WTC11 (cell line): ENCODE results near the gene ARSB. TPM values are rescaled to one million over a fixed set of nuclear protein-coding genes. Genes with fewer than 3 reads are reported as not detected.

ENCODE experiments used
- ATAC-seq: fragments of 200-7000 bp; cut with Tn5 transposase; 2 replicates; pipeline ENCODE4 v1.10.0; 2021; ENCODE audit warnings: mild to moderate bottlenecking, moderate library complexity
- CTCF ChIA-PET: fragments of 300-600 bp; sonication (Branson Sonifier 250); formaldehyde crosslinking; loops from one replicate; lab custom pipeline; 2021; ENCODE audit warnings: antibody characterized with exemption; lab: Charles Lee
- POLR2A ChIA-PET: fragments of 350-600 bp; sonication (Branson Sonifier 250); formaldehyde crosslinking; loops from one replicate; lab custom pipeline; 2021; ENCODE audit warnings: antibody characterized with exemption; lab: Charles Lee
- DNase-seq: peaks from one replicate; pipeline ENCODE4 v3.0.0; 2021; ENCODE audit warnings: low spot score
- H3K27ac Mint-ChIP-seq: 2 replicates; pipeline ENCODE4 v1.8.0; 2021; ENCODE audit warnings: mixed read lengths
- H3K27me3 Mint-ChIP-seq: 2 replicates; pipeline ENCODE4 v1.8.0; 2021; ENCODE audit warnings: low read depth, mild to moderate bottlenecking, moderate library complexity, mixed read lengths
- H3K36me3 Mint-ChIP-seq: 2 replicates; pipeline ENCODE4 v1.8.0; 2021; ENCODE audit warnings: mixed read lengths
- H3K4me1 Mint-ChIP-seq: 2 replicates; pipeline ENCODE4 v1.8.0; 2022; ENCODE audit warnings: mixed read lengths
- H3K4me3 Mint-ChIP-seq: 2 replicates; pipeline ENCODE4 v1.8.0; 2021; ENCODE audit warnings: mild to moderate bottlenecking, moderate library complexity, mixed read lengths
- H3K9me3 Mint-ChIP-seq: 2 replicates; pipeline ENCODE4 v1.8.0; 2021; ENCODE audit warnings: mixed read lengths
- ATF1 ChIP-seq: sonication (generic); formaldehyde crosslinking; IDR thresholded peaks from 2 replicates; pipeline ENCODE4 v1.8.1; 2023; ENCODE audit warnings: mild to moderate bottlenecking, moderate library complexity, missing genetic modification reagents
- ATF6 ChIP-seq: sonication (generic); formaldehyde crosslinking; IDR thresholded peaks from 2 replicates; pipeline ENCODE4 v1.8.1; 2023; ENCODE audit warnings: mild to moderate bottlenecking, missing genetic modification reagents
- CREM ChIP-seq: sonication (generic); formaldehyde crosslinking; IDR thresholded peaks from 2 replicates; pipeline ENCODE4 v1.8.1; 2022; ENCODE audit warnings: mild to moderate bottlenecking, missing genetic modification reagents, moderate library complexity
- FOXK1 ChIP-seq: sonication (generic); formaldehyde crosslinking; IDR thresholded peaks from 2 replicates; pipeline ENCODE4 v1.8.0; 2022; ENCODE audit warnings: mild to moderate bottlenecking, moderate library complexity, missing genetic modification reagents
- HMGA2 ChIP-seq: fragments of 250-450 bp; sonication (Bioruptor Pico); IDR thresholded peaks from 2 replicates; pipeline ENCODE4 v1.4.0; 2021; ENCODE audit warnings: mild to moderate bottlenecking, moderate library complexity
- MAX ChIP-seq: sonication (generic); formaldehyde crosslinking; IDR thresholded peaks from 2 replicates; pipeline ENCODE4 v1.8.0; 2022; ENCODE audit warnings: mild to moderate bottlenecking, missing genetic modification reagents
- MLX ChIP-seq: sonication (generic); formaldehyde crosslinking; IDR thresholded peaks from 2 replicates; pipeline ENCODE4 v1.8.1; 2023; ENCODE audit warnings: mild to moderate bottlenecking, missing genetic modification reagents, moderate library complexity
- MYBL2 ChIP-seq: sonication (generic); formaldehyde crosslinking; IDR thresholded peaks from 2 replicates; pipeline ENCODE4 v1.8.1; 2023; ENCODE audit warnings: mild to moderate bottlenecking, moderate library complexity, missing genetic modification reagents
- NFATC4 ChIP-seq: fragments of 250-450 bp; sonication (Bioruptor Pico); IDR thresholded peaks from 2 replicates; pipeline ENCODE4 v1.9.0; 2021; ENCODE audit warnings: mild to moderate bottlenecking
- NFE2L1 ChIP-seq: sonication (generic); formaldehyde crosslinking; IDR thresholded peaks from 2 replicates; pipeline ENCODE4 v1.8.1; 2023; ENCODE audit warnings: missing genetic modification reagents
- OVOL2 ChIP-seq: fragments of 250-450 bp; sonication (Bioruptor Pico); IDR thresholded peaks from 2 replicates; pipeline ENCODE4 v1.9.0; 2021; ENCODE audit warnings: mild to moderate bottlenecking, borderline replicate concordance
- SMAD4 ChIP-seq: sonication (generic); formaldehyde crosslinking; IDR thresholded peaks from 2 replicates; pipeline ENCODE4 v1.8.0; 2022; ENCODE audit warnings: mild to moderate bottlenecking, missing genetic modification reagents
- STAT6 ChIP-seq: sonication (generic); formaldehyde crosslinking; conservative IDR thresholded peaks from 2 replicates; pipeline ENCODE4 v1.8.1; 2023; ENCODE audit warnings: mild to moderate bottlenecking, low read depth, missing genetic modification reagents, moderate library complexity
- TEAD4 ChIP-seq: sonication (generic); formaldehyde crosslinking; IDR thresholded peaks from 2 replicates; pipeline ENCODE4 v1.8.0; 2022; ENCODE audit warnings: mild to moderate bottlenecking, missing genetic modification reagents
- USF1 ChIP-seq: sonication (generic); formaldehyde crosslinking; IDR thresholded peaks from 2 replicates; pipeline ENCODE4 v1.8.0; 2022; ENCODE audit warnings: mild to moderate bottlenecking, missing genetic modification reagents
- USF2 ChIP-seq: sonication (generic); formaldehyde crosslinking; IDR thresholded peaks from 2 replicates; pipeline ENCODE4 v1.8.1; 2023; ENCODE audit warnings: mild to moderate bottlenecking, missing genetic modification reagents, moderate library complexity
- ZBTB43 ChIP-seq: sonication (generic); formaldehyde crosslinking; IDR thresholded peaks from 2 replicates; pipeline ENCODE4 v1.8.1; 2023; ENCODE audit warnings: mild to moderate bottlenecking, missing genetic modification reagents
- ZMAT4 ChIP-seq: fragments of 250-450 bp; sonication (Bioruptor Pico); IDR thresholded peaks from 2 replicates; pipeline ENCODE4 v1.9.0; 2021; ENCODE audit warnings: mild to moderate bottlenecking
- ZNF121 ChIP-seq: sonication (generic); formaldehyde crosslinking; IDR thresholded peaks from 2 replicates; pipeline ENCODE4 v1.8.0; 2023; ENCODE audit warnings: missing genetic modification reagents
- ZNF532 ChIP-seq: fragments of 250-450 bp; sonication (Bioruptor Pico); IDR thresholded peaks from 2 replicates; pipeline ENCODE4 v1.9.0; 2021; ENCODE audit warnings: mild to moderate bottlenecking, borderline replicate concordance
- total RNA-seq: library from RNA; stranded (reverse); gene quantifications from 3 replicates; pipeline ENCODE4 v1.2.3, GENCODE V29; 2021

ARSB gene
- total RNA-seq, 1 experiment from 2014 or later = 9.7 TPM

GRCh38 chr5:78754655-78755054, 230.5 kb downstream of the ARSB start:
- Mint-ChIP-seq H3K36me3 (no peaks in the 10 kb centered on the region), H3K27ac (no peak overlapping the region), H3K9me3 (no peaks in the 10 kb centered on the region), H3K27me3 (no peaks in the 10 kb centered on the region; the same call in 1 of the 2 replicates), H3K4me3 (no peak overlapping the region), H3K4me1 (no peaks in the 10 kb centered on the region)
- no peak for ATAC-seq
- DNase-seq = no peak
- ChIA-PET POLR2A (interaction anchor here (0.6 kb wide), 2 partner anchors 9 to 12 kb away, joined by 3 read pairs; no protein-coding TSS in a partner anchor), CTCF (no interaction called here)
- no peak for TF ChIP-seq ZNF121 (CRISPR knock-in tag)

- TF ChIP-seq FOXK1 (CRISPR knock-in tag) = no peak
- TF ChIP-seq MAX (CRISPR knock-in tag) = no peak
- TF ChIP-seq NFATC4 (CRISPR knock-in tag) = no peak
- no peak for TF ChIP-seq OVOL2 (CRISPR knock-in tag)
- no peak for TF ChIP-seq STAT6
- no peak for TF ChIP-seq ATF1 (CRISPR knock-in tag)
- TF ChIP-seq USF2 = no peak
- no peak for TF ChIP-seq SMAD4 (CRISPR knock-in tag)
- no peak for TF ChIP-seq USF1 (CRISPR knock-in tag)
- TF ChIP-seq TEAD4 (CRISPR knock-in tag) = no peak
- no peak for TF ChIP-seq NFE2L1 (CRISPR knock-in tag)
- TF ChIP-seq CREM (CRISPR knock-in tag) = no peak
- TF ChIP-seq ATF6 (CRISPR knock-in tag) = no peak
- no peak for TF ChIP-seq MYBL2 (CRISPR knock-in tag)
- TF ChIP-seq, all 79 proteins: peak for 0
- no peaks in the 10 kb centered on the region for H3K9me3 Mint-ChIP-seq
- no peaks in the 10 kb centered on the region for H3K4me1 Mint-ChIP-seq
- H3K4me3 Mint-ChIP-seq = no peak overlapping the region
- ChIA-PET POLR2A (interaction anchor here (0.6 kb wide), 1 partner anchor 39 kb away, joined by 3 read pairs; no protein-coding TSS in a partner anchor), CTCF (no interaction called here)
- no peaks in the 10 kb centered on the region for H3K36me3 Mint-ChIP-seq
- H3K27me3 Mint-ChIP-seq = no peaks in the 10 kb centered on the region; the same call in 1 of the 2 replicates
- H3K27ac Mint-ChIP-seq = no peak overlapping the region
- DNase-seq (no peak), ATAC-seq (no peak)
Observed at GRCh38 chr5:78753093-78753531, 232.0 kb downstream of the ARSB start.

GRCh38 chr5:78751872-78752271, 233.2 kb downstream of the ARSB start:
- H3K4me1 Mint-ChIP-seq = peaks cover 11% of the 10 kb centered on the region
- no peak for ATAC-seq
- no peak overlapping the region for H3K27ac Mint-ChIP-seq
- no peak for DNase-seq
- H3K9me3 Mint-ChIP-seq = no peaks in the 10 kb centered on the region
- POLR2A ChIA-PET = no interaction called here
- H3K4me3 Mint-ChIP-seq = no peak overlapping the region
- no peaks in the 10 kb centered on the region for H3K36me3 Mint-ChIP-seq
- H3K27me3 Mint-ChIP-seq = no peaks in the 10 kb centered on the region; the same call in 1 of the 2 replicates
- CTCF ChIA-PET = interaction anchor here (8.3 kb wide), 1 partner anchor 9 kb away, joined by 48 read pairs; no protein-coding TSS in a partner anchor
- TF ChIP-seq HMGA2 (CRISPR knock-in tag) = no peak
- no peak for TF ChIP-seq ZMAT4 (CRISPR knock-in tag)
- TF ChIP-seq ZBTB43 (CRISPR knock-in tag) = no peak
- no peak for TF ChIP-seq ZNF532 (CRISPR knock-in tag)
- TF ChIP-seq MLX (CRISPR knock-in tag) = no peak
